ENCODE data around the gene ZCCHC24.

ZCCHC24 gene

GRCh38 chr10:79383974-79384606 is 61.3 kb downstream of the ZCCHC24 start:
- DNase-seq (ENCODE audit: low spot score), result no peak

- DNase-seq (ENCODE audit: low spot score), result no peak
Observed at GRCh38 chr10:79382491-79382941, 62.9 kb downstream of the ZCCHC24 start.

- DNase-seq (ENCODE audit: low spot score), result no peak
Observed at GRCh38 chr10:79381804-79382221, 63.6 kb downstream of the ZCCHC24 start.

- DNase-seq (ENCODE audit: low spot score), result no peak
Observed at GRCh38 chr10:79380946-79381721, 64.3 kb downstream of the ZCCHC24 start.

- DNase-seq (ENCODE audit: low spot score), result no peak
Observed at GRCh38 chr10:79380125-79380945, 65.1 kb downstream of the ZCCHC24 start.

GRCh38 chr10:79379512-79380124 is 65.8 kb downstream of the ZCCHC24 start:
- no peak for DNase-seq (ENCODE audit: low spot score)

- DNase-seq (ENCODE audit: low spot score), result no peak
Observed at GRCh38 chr10:79378647-79379511, 66.5 kb downstream of the ZCCHC24 start.

- no peak for DNase-seq (ENCODE audit: low spot score)
Observed at GRCh38 chr10:79378383-79378646, 67.1 kb downstream of the ZCCHC24 start.

- no peak for DNase-seq (ENCODE audit: low spot score)
Observed at GRCh38 chr10:79377557-79378382, 67.7 kb downstream of the ZCCHC24 start.

GRCh38 chr10:79376751-79377556 is 68.5 kb downstream of the ZCCHC24 start:
- no peak for DNase-seq (ENCODE audit: low spot score)

GRCh38 chr10:79376078-79376628 is 69.3 kb downstream of the ZCCHC24 start:
- no peak for DNase-seq (ENCODE audit: low spot score)

- no peak for DNase-seq (ENCODE audit: low spot score)
Observed at GRCh38 chr10:79375321-79376077, 69.9 kb downstream of the ZCCHC24 start.

- peak; percentile 74 for DNase-seq (ENCODE audit: low spot score)
Observed at GRCh38 chr10:79374312-79375191, 70.9 kb downstream of the ZCCHC24 start.

GRCh38 chr10:79372871-79373270 is 72.6 kb downstream of the ZCCHC24 start:
- no peak for DNase-seq (ENCODE audit: low spot score)

- no peak for DNase-seq (ENCODE audit: low spot score)
Observed at GRCh38 chr10:79367426-79368189, 77.8 kb downstream of the ZCCHC24 start.

- DNase-seq (ENCODE audit: low spot score), result no peak
Observed at GRCh38 chr10:79361726-79362397, 83.6 kb downstream of the ZCCHC24 start.

All from hematopoietic multipotent progenitor cell treated with erythropoietin and hydrocortisone succinate and interleukin-3 and kit ligand, for 17 days (in vitro differentiated cells).